ENCODE measurements around the gene HTR3A.

DNA sequence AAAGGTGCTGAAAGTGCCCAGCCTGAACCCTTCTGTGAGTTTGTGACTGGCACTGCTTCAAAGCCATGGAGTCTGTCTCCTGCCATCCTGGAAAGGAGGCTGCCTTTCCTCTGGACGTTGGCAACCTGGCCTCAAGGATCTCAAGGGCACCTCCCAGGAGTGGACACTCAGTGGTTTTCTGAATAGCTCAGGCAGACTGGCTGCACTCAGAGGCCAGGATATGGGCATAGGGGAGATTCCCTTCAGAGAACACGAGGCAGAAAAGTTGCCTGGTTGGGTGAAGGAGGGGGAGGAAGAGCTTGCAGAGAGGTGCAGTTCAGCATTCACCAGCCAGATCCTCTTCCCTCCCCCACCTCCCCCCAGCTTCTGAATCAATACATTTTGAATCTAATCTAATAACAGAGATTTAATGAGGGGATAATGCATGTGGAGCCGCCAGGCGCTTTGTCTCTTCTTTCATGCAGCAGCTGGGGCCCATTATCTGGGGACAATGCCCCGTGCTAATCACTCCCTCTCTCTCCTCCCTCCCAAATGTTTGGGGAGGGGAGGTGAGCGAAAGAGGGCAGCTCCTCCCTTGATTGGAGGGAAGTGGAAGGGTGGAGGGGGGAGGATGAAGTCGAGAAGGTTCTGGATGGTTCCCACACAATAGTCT, 17.7 kb downstream of the HTR3A start:
- TF ChIP-seq, protein P1, sequence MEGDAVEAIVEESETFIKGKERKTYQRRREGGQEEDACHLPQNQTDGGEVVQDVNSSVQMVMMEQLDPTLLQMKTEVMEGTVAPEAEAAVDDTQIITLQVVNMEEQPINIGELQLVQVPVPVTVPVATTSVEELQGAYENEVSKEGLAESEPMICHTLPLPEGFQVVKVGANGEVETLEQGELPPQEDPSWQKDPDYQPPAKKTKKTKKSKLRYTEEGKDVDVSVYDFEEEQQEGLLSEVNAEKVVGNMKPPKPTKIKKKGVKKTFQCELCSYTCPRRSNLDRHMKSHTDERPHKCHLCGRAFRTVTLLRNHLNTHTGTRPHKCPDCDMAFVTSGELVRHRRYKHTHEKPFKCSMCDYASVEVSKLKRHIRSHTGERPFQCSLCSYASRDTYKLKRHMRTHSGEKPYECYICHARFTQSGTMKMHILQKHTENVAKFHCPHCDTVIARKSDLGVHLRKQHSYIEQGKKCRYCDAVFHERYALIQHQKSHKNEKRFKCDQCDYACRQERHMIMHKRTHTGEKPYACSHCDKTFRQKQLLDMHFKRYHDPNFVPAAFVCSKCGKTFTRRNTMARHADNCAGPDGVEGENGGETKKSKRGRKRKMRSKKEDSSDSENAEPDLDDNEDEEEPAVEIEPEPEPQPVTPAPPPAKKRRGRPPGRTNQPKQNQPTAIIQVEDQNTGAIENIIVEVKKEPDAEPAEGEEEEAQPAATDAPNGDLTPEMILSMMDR (IDR thresholded peaks at IDR 0.05) = no peak
- TF ChIP-seq EP300 (IDR thresholded peaks at IDR 0.05) (no peak), POLR2AphosphoS5 (IDR thresholded peaks at IDR 0.05) (no peak)

Measured in esophagus muscularis mucosa (tissue), 4 donors.